NCI-H526 treated with DMSO at 0.1 percent for 48 hours (cell line): Measurements from ENCODE around the gene RPRD1A.
"Not testable (repeated sequence)": the region's sequence is repeated elsewhere in the genome, so short reads cannot be mapped to it uniquely, and the experiment has no call there.

Experiments used
- DNase-seq: peaks from one replicate; lab custom pipeline; 2025; lab: John Stamatoyannopoulos, UW

The RPRD1A gene

GRCh38 chr18:36031407-36031806, 36.0 kb downstream of the RPRD1A start:
- no peak for DNase-seq

GRCh38 chr18:36028859-36029258, 38.5 kb downstream of the RPRD1A start:
- no peak for DNase-seq

- no peak for DNase-seq
These were observed 42.3 kb downstream of the RPRD1A start for GRCh38 chr18:36025025-36025424.

GRCh38 chr18:36024241-36024640, 43.1 kb downstream of the RPRD1A start:
- not testable (repeated sequence) for DNase-seq

GRCh38 chr18:36023336-36023735, 44.0 kb downstream of the RPRD1A start:
- no peak for DNase-seq

- no peak for DNase-seq
These were observed 47.1 kb downstream of the RPRD1A start for GRCh38 chr18:36020174-36020711.

- DNase-seq: no peak
These were observed 50.1 kb downstream of the RPRD1A start for GRCh38 chr18:36017232-36017631.

- no peak for DNase-seq
These were observed 51.7 kb downstream of the RPRD1A start for GRCh38 chr18:36015629-36016028.

GRCh38 chr18:36012891-36013290, 54.5 kb downstream of the RPRD1A start:
- DNase-seq: no peak

- no peak for DNase-seq
These were observed 58.1 kb downstream of the RPRD1A start for GRCh38 chr18:36009214-36009613.

GRCh38 chr18:36006997-36007396, 60.4 kb downstream of the RPRD1A start:
- no peak for DNase-seq

GRCh38 chr18:35999925-36000324, 67.4 kb downstream of the RPRD1A start:
- no peak for DNase-seq

- no peak for DNase-seq
These were observed 68.4 kb downstream of the RPRD1A start for GRCh38 chr18:35998967-35999366.

- no peak for DNase-seq
These were observed 74.3 kb downstream of the RPRD1A start for GRCh38 chr18:35993013-35993412.

GRCh38 chr18:35991696-35992095, 75.7 kb downstream of the RPRD1A start:
- DNase-seq: peak; percentile 81

- no peak for DNase-seq
These were observed 83.5 kb downstream of the RPRD1A start for GRCh38 chr18:35983818-35984217.

- no peak for DNase-seq
These were observed 84.2 kb downstream of the RPRD1A start for GRCh38 chr18:35983147-35983546.

GRCh38 chr18:35982409-35983114, 84.8 kb downstream of the RPRD1A start:
- DNase-seq: no peak

GRCh38 chr18:35979112-35979511, 88.2 kb downstream of the RPRD1A start:
- no peak for DNase-seq

GRCh38 chr18:35974181-35974580, 93.2 kb downstream of the RPRD1A start:
- no peak for DNase-seq

- DNase-seq: no peak
These were observed 93.7 kb downstream of the RPRD1A start for GRCh38 chr18:35973650-35974049.

- DNase-seq: peak; percentile 87
These were observed 95.0 kb downstream of the RPRD1A start, which contains the start of gene RMP24 for GRCh38 chr18:35972197-35973000. TSS of gene RMP24 (plus strand) at chr18:35972679.

- DNase-seq: peak; percentile 51
These were observed 95.6 kb downstream of the RPRD1A start for GRCh38 chr18:35971661-35972196.
